Right lobe of liver (tissue), 4 donors: ENCODE results near the gene ICE1.

Experiments
- CTCF ChIP-seq, 4 donors: fragments of 200-600 bp in 3 of 4; fragments of 450-650 bp in 1 of 4; IDR thresholded peaks; one replicate each; pipeline versions ENCODE4 v1.5.1 to v1.8.0; 2016 to 2022; ENCODE audit warnings: antibody characterized with exemption in 4 of 4, mild to moderate bottlenecking in 2 of 4
- POLR2A ChIP-seq: fragments of 450-650 bp; IDR thresholded peaks from one replicate; pipeline ENCODE4 v1.6.1; 2017; ENCODE audit warnings: antibody characterized with exemption, mild to moderate bottlenecking
- donor health status: DM: no; HTN: no; CAD: no.
- donor health status: DM: no; HTN: no; CAD: no.
- donor health status: DM: no; HTN: yes; CAD: no.

DNA sequence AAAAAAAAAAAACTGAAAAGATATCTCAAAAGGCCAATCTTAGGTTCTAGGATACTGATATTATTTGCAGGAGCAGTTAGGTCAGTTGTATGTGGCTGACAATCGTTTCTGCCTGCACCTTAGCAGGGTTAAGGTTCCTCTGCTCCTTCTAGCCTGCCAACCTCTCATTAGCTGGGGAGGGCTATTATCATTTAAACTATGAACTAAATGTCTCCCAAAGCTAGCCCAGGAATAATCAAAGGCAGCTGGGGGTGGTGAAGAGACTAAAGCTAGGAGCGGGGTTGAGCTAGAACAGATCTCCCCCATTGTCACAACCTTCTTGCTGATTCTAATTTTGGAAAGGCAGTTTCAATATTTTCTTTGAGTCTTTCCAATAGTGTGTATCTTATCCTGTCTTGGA is 99.9 kb downstream of the ICE1 start:
- TF ChIP-seq POLR2A (no peak), CTCF (IDR thresholded peaks at IDR 0.05) (no peak)
